Activated T-cell treated with anti-CD3 and anti-CD28 coated beads, Interleukin-2, amount 50 U/mL, for 48 hours (primary cell): Measurements from ENCODE around the gene ZNF57.
A peak's percentile ranks its signal among the peaks of the same experiment; 100 is the strongest.
"Not testable (repeated sequence)": the region's sequence is repeated elsewhere in the genome, so short reads cannot be mapped to it uniquely, and the experiment has no call there.

Experiments used
- DNase-seq, 2 experiments: peaks; one replicate each; pipeline ENCODE4 v3.0.0-alpha.2; 2020

ZNF57 gene

DNA sequence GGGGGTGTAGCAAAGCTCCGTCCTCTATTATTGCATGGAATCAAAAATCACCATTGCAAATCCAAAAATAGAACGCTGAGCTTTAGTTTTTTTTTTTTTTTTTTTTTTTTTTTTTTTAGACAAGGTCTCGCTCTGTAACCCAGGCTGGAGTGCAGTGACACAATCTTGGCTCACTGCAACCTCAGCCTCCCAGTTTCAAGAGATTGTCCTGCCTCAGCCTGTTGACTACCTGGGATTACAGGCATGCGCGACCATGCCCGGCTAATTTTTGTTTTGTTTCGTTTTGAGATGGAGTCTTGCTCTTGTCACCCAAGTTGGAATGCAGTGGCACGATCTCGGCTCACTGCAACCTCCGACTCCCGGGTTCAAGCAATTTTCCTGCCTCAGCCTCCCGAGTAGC lies 59.4 kb downstream of the ZNF57 start:
- DNase-seq: no peak

- DNase-seq: peak; percentile 51 to 52
These were observed 61.4 kb downstream of the ZNF57 start for GRCh38 chr19:2962018-2962670.

DNA sequence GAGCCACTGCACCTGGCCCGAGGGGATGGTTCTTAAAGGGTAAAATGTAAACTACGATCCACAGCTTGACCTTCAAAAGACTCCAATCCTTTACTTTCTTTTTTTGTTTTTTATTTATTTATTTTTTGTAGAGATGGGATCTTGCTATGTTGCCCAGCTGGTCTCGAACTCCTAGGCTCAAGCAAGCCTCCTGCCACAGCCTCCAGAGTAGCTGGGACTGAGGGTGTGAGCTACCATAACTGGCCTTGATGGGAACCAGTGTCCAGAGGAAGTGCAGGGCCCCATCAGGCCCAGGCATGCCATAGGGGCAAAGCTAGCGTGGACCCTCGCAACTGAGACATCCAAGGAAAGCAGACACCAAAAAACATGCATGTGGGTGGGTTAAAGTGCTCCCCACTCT lies 62.4 kb downstream of the ZNF57 start:
- DNase-seq: no peak

DNA sequence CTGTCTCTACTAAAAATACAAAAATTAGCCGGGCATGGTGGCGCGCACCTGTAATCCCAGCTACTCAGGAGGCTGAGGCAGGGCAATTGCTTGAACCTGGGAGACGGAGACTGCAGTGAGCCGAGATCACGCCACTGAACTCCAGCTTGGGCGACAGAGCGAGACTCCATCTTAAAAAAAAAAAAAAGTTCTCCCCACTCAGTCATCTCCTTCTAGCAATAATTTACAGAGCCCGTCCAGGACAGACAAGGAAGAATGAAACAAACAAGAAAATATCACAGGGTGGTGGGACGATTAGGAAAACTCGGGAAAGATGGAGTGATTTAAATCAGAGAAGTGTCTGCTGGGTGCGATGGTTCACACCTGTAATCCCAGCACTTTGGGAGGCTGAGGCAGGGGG lies 62.9 kb downstream of the ZNF57 start:
- DNase-seq: not testable (repeated sequence)

GRCh38 chr19:2964874-2965273 lies 64.1 kb downstream of the ZNF57 start:
- no peak for DNase-seq

- DNase-seq: no peak
These were observed 67.2 kb downstream of the ZNF57 start for GRCh38 chr19:2967972-2968371.
